GM12878 (cell line): ENCODE measurements around the gene PALMD. TPM values are rescaled to one million over a fixed set of nuclear protein-coding genes. Genes with fewer than 3 reads are reported as not detected.

Source experiments
- ATAC-seq: fragments of 200-7000 bp; cut with Tn5 transposase; 3 replicates; pipeline ENCODE4 v1.9.1; 2020; ENCODE audit warnings: mild to moderate bottlenecking, moderate library complexity
- BruUV-seq: library from RNA; stranded (reverse); fragments of 400-500 nt; replicated peaks from 2 replicates; lab custom pipeline; 2021; lab: Mats Ljungman, UMichigan
- CTCF ChIA-PET: fragments of 300-600 bp; sonication (Branson Sonifier 250); formaldehyde crosslinking; extraction: SDS; loops from one replicate; lab custom pipeline; 2021; ENCODE audit warnings: inconsistent platforms; lab: Yijun Ruan, JAX
- POLR2A ChIA-PET: fragments of 350-600 bp; formaldehyde crosslinking; extraction: SDS; loops from one replicate; lab custom pipeline; 2021; ENCODE audit warnings: inconsistent platforms; lab: Charles Lee
- RAD21 ChIA-PET: fragments of 300-600 bp; sonication (Branson Sonifier 250); formaldehyde crosslinking; loops from one replicate; lab custom pipeline; 2023; ENCODE audit warnings: antibody characterized with exemption; ENCODE audit not compliant: unreplicated experiment; lab: Charles Lee
- SMC1A ChIA-PET: fragments of 300-600 bp; sonication (Branson Sonifier 250); formaldehyde crosslinking; loops from one replicate; lab custom pipeline; 2023; ENCODE audit not compliant: unreplicated experiment, uncharacterized antibody; lab: Charles Lee
- DNase-seq: peaks from one replicate; pipeline ENCODE4 v3.0.0-alpha.2; 2011; ENCODE audit warnings: low read depth, low spot score
- FAIRE-seq: peaks from 3 replicates; lab custom pipeline; 2011; peaks lifted over from hg19 to GRCh38; lab: Jason Lieb, UNC
- H2AFZ ChIP-seq: 2 replicates; pipeline ENCODE4 v1.6.0; 2011; ENCODE audit warnings: low read depth, low read length, control low read depth; ENCODE audit not compliant: control insufficient read depth
- H3K27ac ChIP-seq: 2 replicates; pipeline ENCODE4 v1.5.1; 2011; ENCODE audit warnings: control low read depth; ENCODE audit not compliant: control insufficient read depth, insufficient read depth
- H3K27me3 ChIP-seq, 2 experiments: replicated peaks in 1 of 2; 2 replicates each; pipeline versions ENCODE4 v1.6.0 to v1.6.1; 2011; ENCODE audit warnings: low read length in 1 of 2; ENCODE audit not compliant: control insufficient read depth in 2 of 2, insufficient read depth in 2 of 2
- H3K36me3 ChIP-seq, 2 experiments: 2 replicates each; pipeline ENCODE4 v1.5.1; 2011; ENCODE audit warnings: low read length in 1 of 2; ENCODE audit not compliant: control insufficient read depth in 2 of 2, insufficient read depth in 2 of 2
- H3K4me1 ChIP-seq: 2 replicates; pipeline ENCODE4 v1.6.1; 2011; ENCODE audit warnings: mild to moderate bottlenecking, low read length, moderate library complexity, mixed read lengths; ENCODE audit not compliant: control insufficient read depth, insufficient read depth
- H3K4me2 ChIP-seq: 2 replicates; pipeline ENCODE4 v1.6.0; 2011; ENCODE audit warnings: control low read depth; ENCODE audit not compliant: control insufficient read depth, insufficient read depth
- H3K4me3 ChIP-seq: fragments of 200-600 bp; sonication (generic); 2 replicates; pipeline ENCODE4 v1.5.1; 2016
- H3K79me2 ChIP-seq: 2 replicates; pipeline ENCODE4 v1.6.0; 2011; ENCODE audit warnings: low read length; ENCODE audit not compliant: control insufficient read depth, insufficient read depth
- H3K9ac ChIP-seq: 2 replicates; pipeline ENCODE4 v1.8.0; 2011; ENCODE audit warnings: low read length, control low read depth, mixed read lengths; ENCODE audit not compliant: control insufficient read depth, insufficient read depth
- H3K9me3 ChIP-seq: replicated peaks from 3 replicates; pipeline ENCODE4 v1.5.1; 2011; ENCODE audit warnings: mild to moderate bottlenecking, low read length; ENCODE audit not compliant: control insufficient read depth, insufficient read depth
- H4K20me1 ChIP-seq: 2 replicates; pipeline ENCODE4 v1.6.0; 2011; ENCODE audit not compliant: control insufficient read depth, insufficient read depth
- CBFB ChIP-seq: IDR thresholded peaks from 2 replicates; pipeline ENCODE4 v1.6.1; 2016; ENCODE audit warnings: antibody characterized with exemption, low read depth
- EZH2 ChIP-seq: IDR thresholded peaks from 2 replicates; pipeline ENCODE4 v1.6.1; 2012; ENCODE audit warnings: low read depth, mild to moderate bottlenecking, control low read depth, inconsistent platforms, low read length, borderline replicate concordance; ENCODE audit not compliant: control insufficient read depth
- KAT2A ChIP-seq: conservative IDR thresholded peaks from 2 replicates; pipeline ENCODE4 v1.6.1; 2011; ENCODE audit warnings: low read depth, low read length; ENCODE audit not compliant: control insufficient read depth
- PAX5 ChIP-seq: IDR thresholded peaks from 2 replicates; pipeline ENCODE4 v1.6.1; 2011; ENCODE audit warnings: low read depth, low read length, borderline replicate concordance
- WGBS: methylation state at CpG from one replicate; pipeline ENCODE4 v1.1.6; 2016; ENCODE audit warnings: low lambda C conversion rate; ENCODE audit not compliant: insufficient replicate concordance, insufficient coverage; ENCODE audit errors: missing lambda C conversion rate; 5-methylcytosine and 5-hydroxymethylcytosine counted together
- in situ Hi-C: fragments of 300-500 bp; cut with MboI; formaldehyde crosslinking; loops from 9 replicates; pipeline ENCODE4 v1.14.3; 2018; ENCODE audit warnings: mixed read lengths
- intact Hi-C: fragments of 100-400 bp; cut with micrococcal nuclease; formaldehyde crosslinking; loops from one replicate; pipeline ENCODE4 v1.14.2; 2022; ENCODE audit not compliant: unreplicated experiment
- polyA plus RNA-seq, 11 experiments: library from polyadenylated mRNA; depleted of rRNA in 4 of 11; unstranded in 6 of 11; stranded (reverse) in 5 of 11; fragments of >200 nt; fragmentation: Nextera tagmentation in 4 of 11; fragmentation: Illumina TruSeq in 1 of 11; extraction: Ambion mirVana in 4 of 11; extraction: Trizol in 1 of 11; gene quantifications; 1 replicate in 1 of 11; 2 replicates in 10 of 11; pipeline versions ENCODE4 v1.2.1 to v1.2.3, GENCODE V29; 2011 to 2016; ENCODE audit warnings: inconsistent platforms in 2 of 11, missing spikeins in 2 of 11, low read depth in 1 of 11
- total RNA-seq, 4 experiments: library from RNA; depleted of rRNA in 3 of 4; stranded (reverse); fragments of >200 nt in 3 of 4; fragmentation: Illumina TruSeq in 1 of 4; extraction: Trizol in 1 of 4; gene quantifications; 2 replicates each; pipeline versions ENCODE4 v1.2.1 to v1.2.3, GENCODE V29; 2013 to 2021
- TF ChIP-seq, protein P1 (sequence below): fragments of 450-650 bp; IDR thresholded peaks from 2 replicates; pipeline ENCODE4 v1.6.1; 2017; ENCODE audit warnings: mild to moderate bottlenecking, moderate library complexity
- TF ChIP-seq, protein P2 (sequence below): fragments of 150-350 bp; IDR thresholded peaks from 2 replicates; pipeline ENCODE4 v1.6.1; 2014; ENCODE audit warnings: mild to moderate bottlenecking, low read depth, low read length

PALMD gene
- total and polyA plus RNA-seq, 10 of the 15 experiments (the other 5 are each of a cell fraction or from before 2014, with no cell fraction given) = under 0.01 to 0.09 (median 0.04) TPM; not detected in 4

DNA sequence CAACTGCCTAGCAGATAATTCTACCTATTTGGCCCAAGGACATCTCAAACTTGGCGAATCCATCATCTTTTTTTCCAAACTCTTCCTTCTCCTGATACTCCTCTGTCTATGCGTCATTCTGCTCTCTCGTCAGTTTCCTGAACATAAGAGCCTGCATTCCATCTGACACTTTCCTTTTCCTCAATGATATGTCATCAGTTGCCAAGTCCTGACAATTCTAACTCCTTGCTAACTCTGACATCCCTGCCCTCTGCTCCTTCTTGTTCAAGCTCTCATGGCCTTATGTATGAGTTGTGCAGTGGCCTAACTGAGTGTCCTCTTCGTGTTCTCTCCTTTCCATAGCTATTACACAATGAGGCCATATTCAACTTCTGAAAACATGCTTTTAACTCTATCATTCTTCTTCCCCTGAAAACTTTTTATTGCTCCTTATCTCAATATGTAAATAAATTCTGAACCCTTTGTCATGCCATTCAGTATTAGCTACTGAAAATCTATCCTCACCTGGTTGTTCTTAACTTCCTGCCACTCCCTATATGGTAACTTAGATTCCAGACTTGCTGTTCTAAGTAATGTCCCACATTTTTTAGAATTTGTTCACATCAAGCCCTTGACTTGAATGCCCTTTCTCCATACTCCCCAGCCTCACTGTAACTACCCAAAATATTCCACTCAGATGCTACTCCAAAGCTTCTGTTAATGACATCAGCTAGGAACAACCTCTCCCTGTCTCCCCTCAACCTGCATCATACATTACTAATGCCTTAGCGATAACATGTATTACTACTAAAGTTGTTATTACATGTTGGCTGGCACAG, 11.5 kb downstream of the PALMD start:
- ATAC-seq = no peak
- intact Hi-C loops (no loop called here), in situ Hi-C loops (no loop called here)
- Histone ChIP-seq H3K9me3 (no peaks in the 10 kb centered on the region), H3K4me2 (no peak overlapping the region), H3K27me3 (no peaks in the 10 kb centered on the region), H3K27ac (no peak overlapping the region), H3K9ac (no peak overlapping the region), H4K20me1 (no peaks in the 10 kb centered on the region), H3K79me2 (no peaks in the 10 kb centered on the region), H3K4me1 (no peaks in the 10 kb centered on the region), H3K4me3 (no peak overlapping the region), H3K36me3 (no peaks in the 10 kb centered on the region)
- SMC1A ChIA-PET = no interaction called here
- WGBS = 41% methylated on average over 5 of the region's 5 CpGs
- BruUV-seq = no TSS peak
- no peak for DNase-seq
- RAD21 ChIA-PET = no interaction called here
- POLR2A ChIA-PET = no interaction called here
- TF ChIP-seq, protein P1, sequence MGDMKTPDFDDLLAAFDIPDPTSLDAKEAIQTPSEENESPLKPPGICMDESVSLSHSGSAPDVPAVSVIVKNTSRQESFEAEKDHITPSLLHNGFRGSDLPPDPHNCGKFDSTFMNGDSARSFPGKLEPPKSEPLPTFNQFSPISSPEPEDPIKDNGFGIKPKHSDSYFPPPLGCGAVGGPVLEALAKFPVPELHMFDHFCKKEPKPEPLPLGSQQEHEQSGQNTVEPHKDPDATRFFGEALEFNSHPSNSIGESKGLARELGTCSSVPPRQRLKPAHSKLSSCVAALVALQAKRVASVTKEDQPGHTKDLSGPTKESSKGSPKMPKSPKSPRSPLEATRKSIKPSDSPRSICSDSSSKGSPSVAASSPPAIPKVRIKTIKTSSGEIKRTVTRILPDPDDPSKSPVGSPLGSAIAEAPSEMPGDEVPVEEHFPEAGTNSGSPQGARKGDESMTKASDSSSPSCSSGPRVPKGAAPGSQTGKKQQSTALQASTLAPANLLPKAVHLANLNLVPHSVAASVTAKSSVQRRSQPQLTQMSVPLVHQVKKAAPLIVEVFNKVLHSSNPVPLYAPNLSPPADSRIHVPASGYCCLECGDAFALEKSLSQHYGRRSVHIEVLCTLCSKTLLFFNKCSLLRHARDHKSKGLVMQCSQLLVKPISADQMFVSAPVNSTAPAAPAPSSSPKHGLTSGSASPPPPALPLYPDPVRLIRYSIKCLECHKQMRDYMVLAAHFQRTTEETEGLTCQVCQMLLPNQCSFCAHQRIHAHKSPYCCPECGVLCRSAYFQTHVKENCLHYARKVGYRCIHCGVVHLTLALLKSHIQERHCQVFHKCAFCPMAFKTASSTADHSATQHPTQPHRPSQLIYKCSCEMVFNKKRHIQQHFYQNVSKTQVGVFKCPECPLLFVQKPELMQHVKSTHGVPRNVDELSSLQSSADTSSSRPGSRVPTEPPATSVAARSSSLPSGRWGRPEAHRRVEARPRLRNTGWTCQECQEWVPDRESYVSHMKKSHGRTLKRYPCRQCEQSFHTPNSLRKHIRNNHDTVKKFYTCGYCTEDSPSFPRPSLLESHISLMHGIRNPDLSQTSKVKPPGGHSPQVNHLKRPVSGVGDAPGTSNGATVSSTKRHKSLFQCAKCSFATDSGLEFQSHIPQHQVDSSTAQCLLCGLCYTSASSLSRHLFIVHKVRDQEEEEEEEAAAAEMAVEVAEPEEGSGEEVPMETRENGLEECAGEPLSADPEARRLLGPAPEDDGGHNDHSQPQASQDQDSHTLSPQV = no peak
- TF ChIP-seq EZH2 (no peak), CBFB (no peak), PAX5 (no peak), KAT2A (no peak)
- TF ChIP-seq, protein P2, sequence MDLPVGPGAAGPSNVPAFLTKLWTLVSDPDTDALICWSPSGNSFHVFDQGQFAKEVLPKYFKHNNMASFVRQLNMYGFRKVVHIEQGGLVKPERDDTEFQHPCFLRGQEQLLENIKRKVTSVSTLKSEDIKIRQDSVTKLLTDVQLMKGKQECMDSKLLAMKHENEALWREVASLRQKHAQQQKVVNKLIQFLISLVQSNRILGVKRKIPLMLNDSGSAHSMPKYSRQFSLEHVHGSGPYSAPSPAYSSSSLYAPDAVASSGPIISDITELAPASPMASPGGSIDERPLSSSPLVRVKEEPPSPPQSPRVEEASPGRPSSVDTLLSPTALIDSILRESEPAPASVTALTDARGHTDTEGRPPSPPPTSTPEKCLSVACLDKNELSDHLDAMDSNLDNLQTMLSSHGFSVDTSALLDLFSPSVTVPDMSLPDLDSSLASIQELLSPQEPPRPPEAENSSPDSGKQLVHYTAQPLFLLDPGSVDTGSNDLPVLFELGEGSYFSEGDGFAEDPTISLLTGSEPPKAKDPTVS = no peak
- TF ChIP-seq, all 136 proteins: peak for 0
- CTCF ChIA-PET = interaction anchor here (1.3 kb wide), 2 partner anchors 10 to 27 kb away, joined by 3 to 5 read pairs; no protein-coding TSS in a partner anchor
- no peak for FAIRE-seq
- no peak overlapping the region for H2AFZ ChIP-seq
